Subcutaneous adipose tissue (tissue), 4 donors: ENCODE results near the gene ZBTB4. TPM values are rescaled to one million over a fixed set of nuclear protein-coding genes. Genes with fewer than 3 reads are reported as not detected.

Source experiments
- total RNA-seq, 4 donors: library from RNA; depleted of rRNA; stranded (reverse); fragments of >200 nt; gene quantifications; one replicate each; pipeline ENCODE4 v1.1.0, GENCODE V29; 2016
- TF ChIP-seq, protein P1 (sequence below): fragments of 450-650 bp; IDR thresholded peaks from one replicate; pipeline ENCODE4 v1.5.1; 2016; ENCODE audit warnings: low read depth, mild to moderate bottlenecking, control low read depth, antibody characterized with exemption, moderate library complexity

ZBTB4 gene, protein sequence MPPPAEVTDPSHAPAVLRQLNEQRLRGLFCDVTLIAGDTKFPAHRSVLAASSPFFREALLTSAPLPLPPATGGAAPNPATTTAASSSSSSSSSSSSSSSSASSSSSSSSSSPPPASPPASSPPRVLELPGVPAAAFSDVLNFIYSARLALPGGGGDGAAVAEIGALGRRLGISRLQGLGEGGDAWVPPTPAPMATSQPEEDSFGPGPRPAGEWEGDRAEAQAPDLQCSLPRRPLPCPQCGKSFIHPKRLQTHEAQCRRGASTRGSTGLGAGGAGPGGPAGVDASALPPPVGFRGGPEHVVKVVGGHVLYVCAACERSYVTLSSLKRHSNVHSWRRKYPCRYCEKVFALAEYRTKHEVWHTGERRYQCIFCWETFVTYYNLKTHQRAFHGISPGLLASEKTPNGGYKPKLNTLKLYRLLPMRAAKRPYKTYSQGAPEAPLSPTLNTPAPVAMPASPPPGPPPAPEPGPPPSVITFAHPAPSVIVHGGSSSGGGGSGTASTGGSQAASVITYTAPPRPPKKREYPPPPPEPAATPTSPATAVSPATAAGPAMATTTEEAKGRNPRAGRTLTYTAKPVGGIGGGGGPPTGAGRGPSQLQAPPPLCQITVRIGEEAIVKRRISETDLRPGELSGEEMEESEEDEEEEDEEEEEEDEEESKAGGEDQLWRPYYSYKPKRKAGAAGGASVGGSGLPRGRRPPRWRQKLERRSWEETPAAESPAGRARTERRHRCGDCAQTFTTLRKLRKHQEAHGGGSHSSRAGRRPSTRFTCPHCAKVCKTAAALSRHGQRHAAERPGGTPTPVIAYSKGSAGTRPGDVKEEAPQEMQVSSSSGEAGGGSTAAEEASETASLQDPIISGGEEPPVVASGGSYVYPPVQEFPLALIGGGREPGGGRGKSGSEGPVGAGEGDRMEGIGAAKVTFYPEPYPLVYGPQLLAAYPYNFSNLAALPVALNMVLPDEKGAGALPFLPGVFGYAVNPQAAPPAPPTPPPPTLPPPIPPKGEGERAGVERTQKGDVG
- total RNA-seq, result 10 to 100 TPM; 34.2 to 58.0 (median 39.3) TPM

DNA sequence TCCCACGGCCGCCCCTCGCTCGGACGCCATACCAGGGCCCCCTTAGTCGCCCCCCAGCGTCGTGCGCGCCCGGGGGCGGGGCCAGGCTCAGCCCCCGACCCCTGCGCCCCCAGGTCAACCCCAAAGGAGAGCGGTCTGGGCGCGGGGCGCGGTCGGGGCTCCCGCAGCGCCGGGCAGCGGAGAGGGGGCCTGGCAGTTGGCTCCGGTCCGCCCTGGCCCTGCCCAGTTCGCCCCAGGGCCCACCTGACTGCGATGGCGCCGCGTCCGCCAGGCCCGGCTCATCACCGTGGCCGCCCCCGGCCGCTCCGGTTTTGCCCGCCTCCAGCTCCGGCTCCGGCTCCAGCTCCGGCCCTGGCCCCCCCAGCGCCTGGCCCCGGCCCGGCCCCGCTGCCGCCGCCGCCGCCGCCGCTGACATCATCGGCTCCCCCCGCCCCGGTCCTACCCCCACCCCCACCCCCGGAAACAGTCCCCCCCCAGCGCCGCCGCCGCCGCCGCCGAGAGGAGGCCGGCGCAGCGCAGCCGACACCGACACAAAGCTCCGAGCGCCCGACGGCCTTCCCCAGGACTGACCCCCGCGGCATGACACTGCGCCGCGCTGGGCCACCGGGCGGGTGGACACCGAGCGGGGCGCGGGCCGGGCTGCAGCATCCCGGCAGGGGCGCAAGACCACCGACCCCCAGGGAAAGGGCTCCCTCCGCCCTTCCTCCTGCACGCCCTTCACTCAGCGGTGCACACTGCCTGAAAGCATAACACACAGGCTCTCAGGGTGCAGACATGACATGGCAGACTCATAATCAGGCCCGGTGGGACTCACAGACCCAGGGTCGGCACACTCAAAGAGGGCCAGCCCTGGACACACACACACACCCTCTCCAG, at the start of gene ZBTB4:
Gene ZBTB4 (minus strand): TSS at position 419 of the 876 bp plus-strand sequence. CDS start 12,830 bp downstream, outside the sequence.
- TF ChIP-seq, protein P1, sequence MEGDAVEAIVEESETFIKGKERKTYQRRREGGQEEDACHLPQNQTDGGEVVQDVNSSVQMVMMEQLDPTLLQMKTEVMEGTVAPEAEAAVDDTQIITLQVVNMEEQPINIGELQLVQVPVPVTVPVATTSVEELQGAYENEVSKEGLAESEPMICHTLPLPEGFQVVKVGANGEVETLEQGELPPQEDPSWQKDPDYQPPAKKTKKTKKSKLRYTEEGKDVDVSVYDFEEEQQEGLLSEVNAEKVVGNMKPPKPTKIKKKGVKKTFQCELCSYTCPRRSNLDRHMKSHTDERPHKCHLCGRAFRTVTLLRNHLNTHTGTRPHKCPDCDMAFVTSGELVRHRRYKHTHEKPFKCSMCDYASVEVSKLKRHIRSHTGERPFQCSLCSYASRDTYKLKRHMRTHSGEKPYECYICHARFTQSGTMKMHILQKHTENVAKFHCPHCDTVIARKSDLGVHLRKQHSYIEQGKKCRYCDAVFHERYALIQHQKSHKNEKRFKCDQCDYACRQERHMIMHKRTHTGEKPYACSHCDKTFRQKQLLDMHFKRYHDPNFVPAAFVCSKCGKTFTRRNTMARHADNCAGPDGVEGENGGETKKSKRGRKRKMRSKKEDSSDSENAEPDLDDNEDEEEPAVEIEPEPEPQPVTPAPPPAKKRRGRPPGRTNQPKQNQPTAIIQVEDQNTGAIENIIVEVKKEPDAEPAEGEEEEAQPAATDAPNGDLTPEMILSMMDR, result no peak

DNA sequence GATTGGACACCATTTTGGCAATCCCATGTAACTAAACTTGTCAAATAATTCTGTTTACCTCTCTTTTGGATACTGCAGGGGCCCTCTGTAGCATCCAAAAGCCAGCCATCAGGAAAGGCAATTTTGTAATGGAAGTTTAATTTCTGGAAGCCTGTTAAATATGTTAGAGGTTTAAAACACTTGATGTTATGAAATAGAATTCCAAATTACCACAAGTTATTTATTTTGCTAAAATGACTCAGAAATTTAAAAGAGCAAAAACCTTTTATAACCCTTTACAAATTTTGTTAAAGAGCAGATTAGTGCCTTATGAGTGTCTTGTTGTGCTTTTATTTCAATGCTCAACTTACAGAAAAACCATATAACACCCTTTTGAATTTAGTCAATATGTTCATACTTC, 49.4 kb upstream of the ZBTB4 start:
- TF ChIP-seq, protein P1, result no peak

DNA sequence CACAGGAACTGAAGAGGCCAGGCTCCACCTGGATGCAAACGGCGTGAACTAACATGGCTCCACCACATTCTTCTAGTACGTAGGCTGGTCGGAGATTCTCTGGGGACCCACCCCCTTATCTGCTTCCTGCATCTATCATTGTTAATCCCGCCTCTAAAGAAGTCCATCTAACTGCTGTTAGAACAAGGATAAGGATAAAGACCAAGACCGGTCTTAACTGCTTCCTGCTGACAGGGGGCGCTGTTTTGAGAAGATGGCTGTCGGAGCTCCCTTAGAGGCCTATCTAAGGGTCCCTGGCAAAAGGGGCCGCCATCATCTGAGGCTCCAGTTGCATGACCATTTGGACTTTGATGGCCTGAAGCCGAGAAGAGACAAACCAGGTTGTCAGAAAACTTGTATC, 43.6 kb upstream of the ZBTB4 start:
- TF ChIP-seq, protein P1, result no peak

DNA sequence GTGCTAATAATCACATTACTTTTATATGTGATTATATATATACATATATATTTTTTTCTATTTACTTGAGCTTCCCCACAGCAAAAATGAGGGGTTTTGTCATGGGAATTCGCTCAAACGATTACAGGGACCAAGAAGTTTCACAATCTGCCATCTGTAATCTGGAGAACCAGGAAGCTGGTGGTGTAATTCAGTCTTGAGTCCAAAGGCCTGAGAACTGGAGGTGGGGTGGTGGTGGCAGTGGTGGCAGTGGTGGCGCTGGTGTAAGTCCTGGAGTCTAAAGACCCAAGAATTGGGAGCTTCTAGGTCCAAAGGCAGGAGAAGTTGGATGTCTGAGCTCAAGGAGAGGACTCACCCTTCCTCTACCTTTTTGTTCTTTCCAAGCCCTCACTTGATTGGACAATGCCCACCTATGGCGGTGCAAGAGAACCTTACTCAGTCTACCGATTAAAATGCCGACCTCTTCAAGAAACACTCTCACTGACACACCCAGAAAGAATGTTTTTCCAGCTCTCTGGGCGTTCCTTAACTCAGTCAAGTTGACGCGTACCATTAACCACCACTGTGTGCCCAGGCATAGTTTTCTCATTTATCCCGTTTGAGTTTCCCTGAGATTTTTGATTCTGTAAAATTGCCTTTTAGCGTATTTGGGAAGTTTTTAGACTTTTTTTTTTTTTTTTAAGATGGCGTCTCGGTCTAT, 36.6 kb upstream of the ZBTB4 start:
- TF ChIP-seq, protein P1, result no peak

DNA sequence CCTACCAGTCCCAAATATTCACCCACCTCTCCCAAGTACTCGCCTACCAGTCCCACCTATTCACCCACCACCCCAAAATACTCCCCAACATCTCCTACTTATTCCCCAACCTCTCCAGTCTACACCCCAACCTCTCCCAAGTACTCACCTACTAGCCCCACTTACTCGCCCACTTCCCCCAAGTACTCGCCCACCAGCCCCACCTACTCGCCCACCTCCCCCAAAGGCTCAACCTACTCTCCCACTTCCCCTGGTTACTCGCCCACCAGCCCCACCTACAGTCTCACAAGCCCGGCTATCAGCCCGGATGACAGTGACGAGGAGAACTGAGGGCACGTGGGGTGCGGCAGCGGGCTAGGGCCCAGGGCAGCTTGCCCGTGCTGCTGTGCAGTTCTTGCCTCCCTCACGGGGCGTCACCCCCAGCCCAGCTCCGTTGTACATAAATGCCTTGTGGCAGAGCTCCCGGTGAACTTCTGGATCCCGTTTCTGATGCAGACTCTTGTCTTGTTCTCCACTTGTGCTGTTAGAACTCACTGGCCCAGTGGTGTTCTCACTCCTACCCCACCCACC, 34.5 kb upstream of the ZBTB4 start:
- TF ChIP-seq, protein P1, result no peak

DNA sequence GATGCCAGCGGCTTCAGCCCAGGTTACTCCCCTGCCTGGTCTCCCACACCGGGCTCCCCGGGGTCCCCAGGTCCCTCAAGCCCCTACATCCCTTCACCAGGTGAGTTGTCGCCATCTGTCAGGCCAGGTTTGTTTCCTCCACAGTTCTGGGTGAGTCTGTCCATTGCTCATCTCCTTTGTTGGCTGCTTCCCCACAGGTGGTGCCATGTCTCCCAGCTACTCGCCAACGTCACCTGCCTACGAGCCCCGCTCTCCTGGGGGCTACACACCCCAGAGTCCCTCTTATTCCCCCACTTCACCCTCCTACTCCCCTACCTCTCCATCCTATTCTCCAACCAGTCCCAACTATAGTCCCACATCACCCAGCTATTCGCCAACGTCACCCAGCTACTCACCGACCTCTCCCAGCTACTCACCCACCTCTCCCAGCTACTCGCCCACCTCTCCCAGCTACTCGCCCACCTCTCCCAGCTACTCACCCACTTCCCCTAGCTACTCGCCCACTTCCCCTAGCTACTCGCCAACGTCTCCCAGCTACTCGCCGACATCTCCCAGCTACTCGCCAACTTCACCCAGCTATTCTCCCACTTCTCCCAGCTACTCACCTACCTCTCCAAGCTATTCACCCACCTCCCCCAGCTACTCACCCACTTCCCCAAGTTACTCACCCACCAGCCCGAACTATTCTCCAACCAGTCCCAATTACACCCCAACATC, 33.6 kb upstream of the ZBTB4 start:
- TF ChIP-seq, protein P1, result no peak
